H1 (cell line): ENCODE measurements around the gene MXRA8.

Experiments
- CTCF ChIP-seq, 3 experiments: IDR thresholded peaks; 1 replicate in 2 of 3; 2 replicates in 1 of 3; pipeline versions ENCODE4 v1.5.1 to v1.6.1; 2011; ENCODE audit warnings: low read length in 3 of 3, mild to moderate bottlenecking in 3 of 3, inconsistent platforms in 2 of 3, low read depth in 1 of 3, moderate library complexity in 1 of 3; ENCODE audit not compliant: insufficient read depth in 1 of 3; ENCODE audit errors: control extremely low read depth in 1 of 3
- E2F6 ChIP-seq: IDR thresholded peaks from 2 replicates; pipeline ENCODE4 v1.6.1; 2012; ENCODE audit warnings: inconsistent platforms
- EGR1 ChIP-seq: IDR thresholded peaks from 2 replicates; pipeline ENCODE4 v1.6.1; 2011; ENCODE audit warnings: low read depth, low read length, borderline replicate concordance
- EP300 ChIP-seq, 2 experiments: IDR thresholded peaks; 1 replicate in 1 of 2; 2 replicates in 1 of 2; pipeline ENCODE4 v1.6.1; 2011 to 2012; ENCODE audit warnings: low read depth in 2 of 2, low read length in 2 of 2, mild to moderate bottlenecking in 2 of 2, borderline replicate concordance in 1 of 2, inconsistent platforms in 1 of 2, moderate library complexity in 1 of 2
- JUND ChIP-seq: IDR thresholded peaks from 2 replicates; pipeline ENCODE4 v1.6.1; 2011; ENCODE audit warnings: mild to moderate bottlenecking, improper control_type of control experiment, low read length
- KDM1A ChIP-seq: fragments of 200-600, 300-600 bp; sonication (generic); IDR thresholded peaks from 2 replicates; pipeline ENCODE4 v1.7.1; 2016; ENCODE audit warnings: mild to moderate bottlenecking, low read length, borderline replicate concordance
- POLR2A ChIP-seq, 2 experiments: IDR thresholded peaks; 1 replicate in 1 of 2; 2 replicates in 1 of 2; pipeline ENCODE4 v1.6.1; 2011; ENCODE audit warnings: low read depth in 2 of 2, low read length in 2 of 2, mild to moderate bottlenecking in 2 of 2; ENCODE audit errors: control extremely low read depth in 1 of 2
- RAD21 ChIP-seq, 2 experiments: IDR thresholded peaks in 1 of 2; conservative IDR thresholded peaks in 1 of 2; 2 replicates each; pipeline ENCODE4 v1.6.1; 2011; ENCODE audit warnings: low read depth in 2 of 2, low read length in 2 of 2, improper control_type of control experiment in 1 of 2, inconsistent platforms in 1 of 2, mild to moderate bottlenecking in 1 of 2, moderate library complexity in 1 of 2
- SRF ChIP-seq: IDR thresholded peaks from 2 replicates; pipeline ENCODE4 v1.6.1; 2011; ENCODE audit warnings: mild to moderate bottlenecking, low read depth, low read length, moderate library complexity
- TBP ChIP-seq: IDR thresholded peaks from 2 replicates; pipeline ENCODE4 v1.6.1; 2011; ENCODE audit warnings: low read depth, low read length, improper control_type of control experiment
- USF2 ChIP-seq: IDR thresholded peaks from 2 replicates; pipeline ENCODE4 v1.6.1; 2011; ENCODE audit warnings: low read length, improper control_type of control experiment
- ZNF274 ChIP-seq: IDR thresholded peaks from 2 replicates; pipeline ENCODE4 v1.7.0; 2012; ENCODE audit warnings: low read length, borderline replicate concordance; ENCODE audit errors: extremely low read depth
- TF ChIP-seq, protein P1 (sequence below): IDR thresholded peaks from 2 replicates; pipeline ENCODE4 v1.6.1; 2012; ENCODE audit warnings: inconsistent platforms

GRCh38 chr1:1360506-1361169, 2.3 kb upstream of the MXRA8 start:
- TF ChIP-seq JUND (no peak), EP300 (IDR thresholded peaks at IDR 0.05; ENCODE audit: borderline replicate concordance in 1 of 2, low read depth in 2 of 2, low read length in 2 of 2) (no peak), USF2 (no peak), EGR1 (no peak), CTCF (IDR thresholded peaks at IDR 0.05; ENCODE audit: control extremely low read depth in 1 of 3, insufficient read depth in 1 of 3, low read depth in 1 of 3, low read length in 3 of 3) (no peak), ZNF274 (no peak), POLR2A (IDR thresholded peaks at IDR 0.05; ENCODE audit: control extremely low read depth in 1 of 2, low read depth in 2 of 2, low read length in 2 of 2) (no peak), KDM1A (no peak), TBP (no peak), SRF (no peak), RAD21 (IDR thresholded peaks at IDR 0.05 in 1 of 2, conservative IDR thresholded peaks at IDR 0.05 in 1 of 2; ENCODE audit: low read depth in 2 of 2, low read length in 2 of 2) (no peak), E2F6 (no peak)
- TF ChIP-seq, protein P1, sequence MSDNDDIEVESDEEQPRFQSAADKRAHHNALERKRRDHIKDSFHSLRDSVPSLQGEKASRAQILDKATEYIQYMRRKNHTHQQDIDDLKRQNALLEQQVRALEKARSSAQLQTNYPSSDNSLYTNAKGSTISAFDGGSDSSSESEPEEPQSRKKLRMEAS: no peak
